Body of pancreas (tissue), 4 donors: Measurements from ENCODE around the gene CSRP1.

Experiments
- CTCF ChIP-seq, 7 experiments: fragments of 450-650 bp in 4 of 7; fragments of 200-600 bp in 3 of 7; sonication (generic) in 3 of 7; IDR thresholded peaks; one replicate each; pipeline ENCODE4 v1.5.1; 2016 to 2019; ENCODE audit warnings: antibody characterized with exemption in 7 of 7
- POLR2A ChIP-seq, 3 donors: fragments of 450-650 bp; IDR thresholded peaks; one replicate each; pipeline ENCODE4 v1.6.1; 2016; ENCODE audit warnings: antibody characterized with exemption in 3 of 3, mild to moderate bottlenecking in 2 of 3

GRCh38 chr1:201504179-201504631 lies 2.7 kb downstream of the CSRP1 start:
- no peak for TF ChIP-seq CTCF (IDR thresholded peaks at IDR 0.05)
- no peak for TF ChIP-seq POLR2A (IDR thresholded peaks at IDR 0.05)
